Endothelial cell of umbilical vein (primary cell): Measurements from ENCODE around the gene ZHX3.

ENCODE experiments used
- CTCF ChIP-seq, 2 donors: IDR thresholded peaks; 1 replicate in 1 of 2; 2 replicates in 1 of 2; pipeline ENCODE4 v1.5.1; 2011; ENCODE audit warnings: low read length in 2 of 2, mild to moderate bottlenecking in 2 of 2, moderate library complexity in 2 of 2, control low read depth in 1 of 2, inconsistent platforms in 1 of 2, low read depth in 1 of 2; ENCODE audit not compliant: insufficient read depth in 1 of 2; ENCODE audit errors: extremely low read depth in 1 of 2
- POLR2AphosphoS5 ChIP-seq: IDR thresholded peaks from 2 replicates; pipeline ENCODE4 v1.6.1; 2012; ENCODE audit warnings: low read depth, mild to moderate bottlenecking, control low read depth, low read length, moderate library complexity; ENCODE audit not compliant: insufficient read depth

- TF ChIP-seq CTCF (IDR thresholded peaks at IDR 0.05; ENCODE audit: extremely low read depth in 1 of 2, insufficient read depth in 1 of 2, low read depth in 1 of 2, low read length in 2 of 2) (no peak), POLR2AphosphoS5 (no peak)
Measured at GRCh38 chr20:41327178-41327577, 9.6 kb upstream of the ZHX3 start.
